ENCODE measurements around the gene NPM1. TPM values are rescaled to one million over a fixed set of nuclear protein-coding genes. Genes with fewer than 3 reads are reported as not detected.

NPM1 gene
- total RNA-seq, 3 donors from 2014 or later, result 582 to 739 (median 669) TPM

- intact Hi-C loops (cut with DNase I; ENCODE audit: low total_unique reads), result no loop called here
- DNase-seq (ENCODE audit: low spot score in 2 of 2), result no peak
- Histone ChIP-seq H3K9me3 (no peaks in the 10 kb centered on the region), H3K36me3 (no peaks in the 10 kb centered on the region), H3K4me3 (no peak overlapping the region), H3K4me1 (no peaks in the 10 kb centered on the region), H3K27me3 (no peaks in the 10 kb centered on the region), H3K27ac (no peak overlapping the region)
- TF ChIP-seq POLR2A (IDR thresholded peaks at IDR 0.05), result no peak
- no peak for TF ChIP-seq POLR2AphosphoS5 (IDR thresholded peaks at IDR 0.05)
- TF ChIP-seq CTCF (IDR thresholded peaks at IDR 0.05), result no peak
Observed at GRCh38 chr5:171433352-171433698, 45.7 kb downstream of the NPM1 start.

GRCh38 chr5:171433982-171434676, 46.5 kb downstream of the NPM1 start:
- TF ChIP-seq CTCF (IDR thresholded peaks at IDR 0.05) (no peak), POLR2AphosphoS5 (IDR thresholded peaks at IDR 0.05) (no peak), POLR2A (IDR thresholded peaks at IDR 0.05) (no peak)
- no peaks in the 10 kb centered on the region for H3K27me3 ChIP-seq
- no peak for DNase-seq (ENCODE audit: low spot score in 2 of 2)
- no peak overlapping the region for H3K4me3 ChIP-seq
- no peaks in the 10 kb centered on the region for H3K9me3 ChIP-seq
- intact Hi-C loops (cut with DNase I; ENCODE audit: low total_unique reads), result no loop called here
- no peaks in the 10 kb centered on the region for H3K4me1 ChIP-seq
- no peaks in the 10 kb centered on the region for H3K36me3 ChIP-seq
- no peak overlapping the region for H3K27ac ChIP-seq

GRCh38 chr5:171434874-171435273, 47.2 kb downstream of the NPM1 start:
- Histone ChIP-seq H3K27me3 (no peaks in the 10 kb centered on the region), H3K36me3 (no peaks in the 10 kb centered on the region), H3K4me3 (no peak overlapping the region), H3K27ac (no peak overlapping the region), H3K9me3 (no peaks in the 10 kb centered on the region), H3K4me1 (no peaks in the 10 kb centered on the region)
- TF ChIP-seq POLR2AphosphoS5 (IDR thresholded peaks at IDR 0.05) (no peak), CTCF (IDR thresholded peaks at IDR 0.05) (no peak), POLR2A (IDR thresholded peaks at IDR 0.05) (no peak)
- intact Hi-C loops (cut with DNase I; ENCODE audit: low total_unique reads), result no loop called here
- no peak for DNase-seq (ENCODE audit: low spot score in 2 of 2)

GRCh38 chr5:171435908-171436307, 48.3 kb downstream of the NPM1 start:
- no peaks in the 10 kb centered on the region for H3K4me1 ChIP-seq
- TF ChIP-seq POLR2AphosphoS5 (IDR thresholded peaks at IDR 0.05) (no peak), CTCF (IDR thresholded peaks at IDR 0.05) (no peak), POLR2A (IDR thresholded peaks at IDR 0.05) (no peak)
- H3K36me3 ChIP-seq, result no peaks in the 10 kb centered on the region
- H3K9me3 ChIP-seq, result no peaks in the 10 kb centered on the region
- no peaks in the 10 kb centered on the region for H3K27me3 ChIP-seq
- no peak overlapping the region for H3K27ac ChIP-seq
- H3K4me3 ChIP-seq, result no peak overlapping the region
- no peak for DNase-seq (ENCODE audit: low spot score in 2 of 2)
- intact Hi-C loops (cut with DNase I; ENCODE audit: low total_unique reads), result no loop called here

- no peak for DNase-seq (ENCODE audit: low spot score in 2 of 2)
- H3K27me3 ChIP-seq, result no peaks in the 10 kb centered on the region
- no peaks in the 10 kb centered on the region for H3K9me3 ChIP-seq
- no peak overlapping the region for H3K4me3 ChIP-seq
- intact Hi-C loops (cut with DNase I; ENCODE audit: low total_unique reads), result no loop called here
- TF ChIP-seq POLR2AphosphoS5 (IDR thresholded peaks at IDR 0.05) (no peak), POLR2A (IDR thresholded peaks at IDR 0.05) (no peak), CTCF (IDR thresholded peaks at IDR 0.05) (no peak)
- no peaks in the 10 kb centered on the region for H3K4me1 ChIP-seq
- H3K27ac ChIP-seq, result no peak overlapping the region
- H3K36me3 ChIP-seq, result no peaks in the 10 kb centered on the region
Observed at GRCh38 chr5:171436804-171437285, 49.2 kb downstream of the NPM1 start.

Measured in breast epithelium (tissue), 4 donors.